Pancreas (tissue), 10 donors: ENCODE measurements around the gene DNAH2. TPM values are rescaled to one million over a fixed set of nuclear protein-coding genes. Genes with fewer than 3 reads are reported as not detected.

Experiments
- ATAC-seq, 4 donors: fragments of 200-7000 bp; cut with Tn5 transposase; one replicate each; pipeline versions ENCODE4 v1.8.0 to v1.9.1; 2020; ENCODE audit warnings: mild to moderate bottlenecking in 4 of 4, moderate library complexity in 4 of 4
- DNase-seq, 6 donors: peaks; one replicate each; pipeline ENCODE4 v3.0.0-alpha.2; 2020
- FAIRE-seq: peaks from 2 replicates; lab custom pipeline; 2012; peaks lifted over from hg19 to GRCh38; lab: Jason Lieb, UNC
- H3K27ac ChIP-seq, 4 donors: fragments of 200-600 bp; sonication (generic); 1 replicate in 3 of 4; 2 replicates in 1 of 4; pipeline versions ENCODE4 v1.5.0 to v1.8.0; 2020
- H3K27me3 ChIP-seq, 4 donors: fragments of 200-600 bp; one replicate each; pipeline ENCODE4 v1.8.0; 2021
- H3K36me3 ChIP-seq, 3 donors: fragments of 200-600 bp; sonication (generic) in 1 of 3; one replicate each; pipeline versions ENCODE4 v1.5.0 to v1.8.0; 2020 to 2021
- H3K4me1 ChIP-seq, 3 donors: fragments of 200-600 bp; one replicate each; pipeline ENCODE4 v1.8.0; 2021
- H3K4me3 ChIP-seq, 4 donors: fragments of 200-600 bp; sonication (generic) in 2 of 4; one replicate each; pipeline versions ENCODE4 v1.5.0 to v1.8.0; 2020 to 2021
- H3K9me3 ChIP-seq, 4 donors: fragments of 200-600 bp; one replicate each; pipeline ENCODE4 v1.8.0; 2021
- CTCF ChIP-seq, 4 donors: fragments of 200-600 bp; sonication (generic) in 3 of 4; IDR thresholded peaks; one replicate each; pipeline versions ENCODE4 v1.5.0 to v1.8.0; 2021; ENCODE audit warnings: antibody characterized with exemption in 4 of 4
- whole genome bisulfite sequencing, 2 donors: extraction: QIAGEN DNeasy Blood & Tissue Kit; methylation state at CpG; one replicate each; pipeline ENCODE4 v1.1.7; 2013; 5-methylcytosine and 5-hydroxymethylcytosine counted together
- intact Hi-C, 3 donors: fragments of 100-400 bp; cut with DNase I; formaldehyde crosslinking; loops; one replicate each; pipeline versions ENCODE4 v1.11.1 to v1.14.2; 2022
- polyA plus RNA-seq, 2 donors: library from polyadenylated mRNA; stranded (reverse); fragments of 200-250 nt; gene quantifications; one replicate each; pipeline ENCODE4 v1.2.3, GENCODE V29; 2013
- total RNA-seq, 6 donors: library from RNA; stranded (reverse); fragmentation: NEBNext Ultra II Directional in 4 of 6; extraction: Animal tissue kit (Norgen Biotek cat#: 25700) in 4 of 6; gene quantifications; one replicate each; pipeline versions ENCODE4 v1.2.1 to v1.2.4, GENCODE V29; 2021 to 2023
- donor health status: healthy with polysubstance abuse.
- donor health status: DM: no; HTN: no; CAD: no; lungs with moderate emphysema.
- donor health status: DM: no; HTN: no; CAD: no.
- donor health status: control.
- donor health status: control.
- donor health status: Bipolar disorder and iron deficiency.
- donor health status: DM: yes; HTN: yes; CAD: no.
- donor health status: DM: no; HTN: no; CAD: no.
- donor health status: DM: no; HTN: no; CAD: no.
- donor health status: DM: yes; HTN: yes; CAD: no.

DNAH2 gene
- total and polyA plus RNA-seq, 8 donors: 0.09 to 0.52 (median 0.24) TPM

- Histone ChIP-seq H3K4me3 (no peak overlapping the region), H3K9me3 (no peaks in the 10 kb centered on the region), H3K27ac (no peak overlapping the region), H3K4me1 (no peaks in the 10 kb centered on the region), H3K27me3 (no peaks in the 10 kb centered on the region), H3K36me3 (no peaks in the 10 kb centered on the region)
- FAIRE-seq (no peak), ATAC-seq (no peak), DNase-seq (no peak)
- WGBS, 2 donors: 70 to 79% methylated on average over 8 of the region's 8 CpGs
- intact Hi-C loops: no loop called here
- no peak for TF ChIP-seq CTCF (IDR thresholded peaks at IDR 0.05)
Observed at GRCh38 chr17:7754656-7755055, 37.1 kb downstream of the DNAH2 start.

- no peak for DNase-seq
- WGBS, 2 donors: 65 to 66% methylated on average over 9 of the region's 9 CpGs
- no peak overlapping the region for H3K27ac ChIP-seq
- H3K4me1 ChIP-seq: no peaks in the 10 kb centered on the region
- TF ChIP-seq CTCF (IDR thresholded peaks at IDR 0.05): no peak
- H3K9me3 ChIP-seq: no peaks in the 10 kb centered on the region
- no peaks in the 10 kb centered on the region for H3K36me3 ChIP-seq
- H3K4me3 ChIP-seq: no peak overlapping the region
- intact Hi-C loops: no loop called here
- FAIRE-seq: no peak
- no peak for ATAC-seq
- H3K27me3 ChIP-seq: no peaks in the 10 kb centered on the region
Observed at GRCh38 chr17:7755095-7755890, 37.7 kb downstream of the DNAH2 start.

GRCh38 chr17:7756968-7757367 lies 39.4 kb downstream of the DNAH2 start:
- H3K36me3 ChIP-seq: no peaks in the 10 kb centered on the region
- H3K27ac ChIP-seq: no peak overlapping the region
- H3K9me3 ChIP-seq: no peaks in the 10 kb centered on the region
- intact Hi-C loops: no loop called here
- ATAC-seq (no peak), DNase-seq (no peak), FAIRE-seq (no peak)
- H3K27me3 ChIP-seq: no peaks in the 10 kb centered on the region
- H3K4me1 ChIP-seq: no peaks in the 10 kb centered on the region
- no peak for TF ChIP-seq CTCF (IDR thresholded peaks at IDR 0.05)
- WGBS, 2 donors: 87 to 88% methylated on average over 14 of the region's 14 CpGs
- H3K4me3 ChIP-seq: no peak overlapping the region

GRCh38 chr17:7763919-7764318 lies 46.4 kb downstream of the DNAH2 start:
- WGBS, 2 donors: 84 to 88% methylated on average over 16 of the region's 16 CpGs
- ATAC-seq: no peak
- peak in 1 of 6 donors; percentile 46 for DNase-seq
- no peak for FAIRE-seq
- Histone ChIP-seq H3K4me3 (no peak overlapping the region), H3K9me3 (no peaks in the 10 kb centered on the region), H3K27ac (no peak overlapping the region), H3K27me3 (no peaks in the 10 kb centered on the region), H3K36me3 (no peaks in the 10 kb centered on the region), H3K4me1 (no peaks in the 10 kb centered on the region)
- TF ChIP-seq CTCF (IDR thresholded peaks at IDR 0.05): no peak
- intact Hi-C loops: no loop called here

- Histone ChIP-seq H3K36me3 (no peaks in the 10 kb centered on the region), H3K27ac (peak overlapping the region in 1 of 4 donors; percentile 1), H3K4me1 (no peaks in the 10 kb centered on the region), H3K9me3 (no peaks in the 10 kb centered on the region), H3K27me3 (no peaks in the 10 kb centered on the region), H3K4me3 (no peak overlapping the region)
- DNase-seq: no peak
- no peak for ATAC-seq
- FAIRE-seq: no peak
- intact Hi-C loops: no loop called here
- WGBS, 2 donors: 55 to 61% methylated on average over 10 of the region's 10 CpGs
- TF ChIP-seq CTCF (IDR thresholded peaks at IDR 0.05): no peak
Observed at GRCh38 chr17:7767004-7767403, 49.5 kb downstream of the DNAH2 start.
